Hematopoietic multipotent progenitor cell treated with erythropoietin and hydrocortisone succinate and interleukin-3 and kit ligand, for 6 days (in vitro differentiated cells): ENCODE measurements around the gene CAPN12.

Source experiments
- DNase-seq: peaks from one replicate; pipeline ENCODE4 v3.0.0-alpha.2; 2015

Gene CAPN12

GRCh38 chr19:38708413-38709024 lies 35.8 kb downstream of the CAPN12 start:
- DNase-seq, result no peak

DNA sequence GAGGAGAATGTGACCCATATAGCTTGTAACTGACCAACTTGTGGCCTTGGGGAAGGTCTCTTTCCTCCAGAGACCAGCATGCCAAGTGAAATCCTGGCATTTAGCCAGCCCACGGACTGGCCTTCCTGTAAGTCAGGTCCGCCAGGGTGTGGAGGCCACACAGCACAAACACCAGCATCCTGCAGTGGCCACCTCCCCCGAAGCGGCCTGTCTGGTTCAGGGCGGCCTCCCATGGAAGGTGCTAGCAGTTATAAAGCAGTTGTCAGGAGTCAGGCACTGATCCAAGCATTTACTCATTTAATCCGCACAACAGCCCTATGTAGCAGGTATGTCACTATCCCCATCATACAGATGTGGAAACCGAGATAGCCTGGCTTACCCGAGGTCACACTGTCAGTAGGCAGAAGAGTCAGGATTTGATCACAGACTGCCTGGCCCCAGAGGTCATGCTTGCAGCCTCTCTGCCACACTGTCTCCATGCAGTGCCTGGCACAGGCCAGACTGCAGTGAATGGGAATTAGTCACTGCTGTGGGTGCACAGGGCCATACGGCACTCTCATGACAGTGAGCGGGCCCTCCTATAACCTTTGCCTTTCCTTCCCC lies 36.7 kb downstream of the CAPN12 start:
- DNase-seq, result no peak

DNA sequence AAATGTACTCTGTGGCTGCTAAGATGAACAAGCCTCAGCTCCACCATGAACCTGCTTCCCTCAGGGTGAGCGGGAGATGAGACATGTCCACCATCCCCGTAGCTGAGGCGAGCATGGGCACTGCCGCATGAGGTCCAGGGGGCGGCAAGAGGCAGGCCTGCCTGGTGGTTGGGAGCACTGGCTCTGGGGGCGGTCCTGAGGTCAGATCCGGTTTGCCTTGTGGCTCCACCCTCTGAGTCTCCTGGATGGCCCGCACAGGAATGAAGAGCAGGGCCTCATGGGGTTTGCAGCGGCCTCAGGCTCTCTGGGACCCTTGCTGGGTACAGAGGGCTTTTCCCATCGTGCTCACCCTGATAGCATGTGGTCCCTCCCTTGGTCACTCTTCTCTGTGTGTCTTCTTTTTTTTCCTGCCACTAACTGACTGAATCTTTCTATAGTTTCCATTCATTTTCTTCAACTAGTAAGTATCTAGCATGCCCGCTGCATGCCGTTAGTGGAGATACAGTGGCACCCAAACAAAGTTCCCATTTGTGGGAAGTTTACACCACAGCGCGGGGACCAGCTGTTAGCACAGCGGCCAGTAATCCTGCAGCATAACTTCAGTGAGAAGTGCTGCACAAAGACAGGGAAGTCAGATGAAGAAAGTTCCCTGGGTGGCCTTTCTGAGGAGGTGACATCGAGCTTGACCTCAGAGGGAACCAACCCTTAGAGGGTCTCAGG lies 37.3 kb downstream of the CAPN12 start:
- DNase-seq, result no peak

DNA sequence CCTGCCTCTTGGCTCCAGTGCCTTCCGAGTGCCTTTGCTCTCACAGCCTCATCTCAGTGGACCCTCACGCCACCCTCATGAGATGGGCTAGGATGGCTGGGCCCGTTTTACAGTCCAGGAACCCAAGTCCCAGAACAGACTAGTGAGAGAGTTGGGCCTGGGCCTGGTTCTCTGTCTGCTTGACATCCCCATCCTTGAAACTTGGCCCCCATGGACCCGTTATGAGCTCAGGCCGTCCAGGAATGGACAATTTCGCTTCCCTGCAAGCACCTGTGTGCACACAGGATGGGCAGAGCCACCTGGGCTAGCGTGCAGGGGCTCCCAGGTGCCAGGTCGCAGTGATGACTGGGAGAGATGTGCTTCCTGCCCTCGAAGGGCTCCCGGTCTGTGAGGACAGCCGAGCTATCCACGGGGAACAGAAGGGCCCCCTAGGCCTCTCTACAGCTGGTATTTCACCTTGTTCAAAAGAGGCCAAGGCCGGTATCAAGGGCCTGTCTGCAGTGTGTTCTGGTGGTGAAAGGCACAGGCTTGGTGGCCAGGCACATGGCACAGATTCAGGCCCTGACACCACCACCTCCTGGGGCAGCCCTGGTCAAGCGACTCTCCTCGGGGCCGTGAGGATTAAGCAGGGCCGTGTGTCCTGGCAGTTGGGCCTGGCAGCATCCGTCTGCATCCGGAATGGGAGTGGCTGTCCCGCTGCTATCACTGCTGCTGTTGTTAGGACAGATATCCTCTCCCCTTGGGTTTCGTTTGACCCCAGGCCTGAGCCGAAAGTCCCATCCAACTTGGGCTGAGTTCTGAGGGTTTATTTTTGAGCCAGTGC lies 38.9 kb downstream of the CAPN12 start:
- no peak for DNase-seq

GRCh38 chr19:38704488-38705026 lies 39.7 kb downstream of the CAPN12 start:
- no peak for DNase-seq

DNA sequence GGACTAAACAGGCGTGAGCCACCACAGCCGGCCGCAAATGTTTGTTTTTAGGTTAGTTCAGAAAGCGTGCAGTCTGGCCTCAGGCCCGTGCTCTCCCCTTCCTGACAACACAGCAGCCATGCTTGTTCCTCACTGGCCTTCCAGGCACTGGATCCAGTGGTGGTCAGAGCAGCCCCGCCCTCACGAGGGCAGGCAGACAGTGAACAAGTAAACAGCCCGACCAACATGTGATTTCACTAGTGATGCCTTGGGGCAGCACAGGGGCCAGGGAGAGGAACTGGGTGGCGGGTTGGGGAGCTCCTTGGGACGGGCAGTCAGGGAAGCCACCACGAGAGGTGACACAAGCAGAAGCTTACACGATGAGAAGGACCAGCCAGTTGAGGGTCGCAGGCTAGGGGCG lies 40.8 kb downstream of the CAPN12 start:
- DNase-seq, result no peak

GRCh38 chr19:38702278-38702677 lies 42.0 kb downstream of the CAPN12 start:
- no peak for DNase-seq

GRCh38 chr19:38701455-38702063 lies 42.7 kb downstream of the CAPN12 start:
- DNase-seq, result no peak

GRCh38 chr19:38700902-38701454 lies 43.3 kb downstream of the CAPN12 start:
- no peak for DNase-seq

GRCh38 chr19:38700350-38700901 lies 43.8 kb downstream of the CAPN12 start:
- no peak for DNase-seq

DNA sequence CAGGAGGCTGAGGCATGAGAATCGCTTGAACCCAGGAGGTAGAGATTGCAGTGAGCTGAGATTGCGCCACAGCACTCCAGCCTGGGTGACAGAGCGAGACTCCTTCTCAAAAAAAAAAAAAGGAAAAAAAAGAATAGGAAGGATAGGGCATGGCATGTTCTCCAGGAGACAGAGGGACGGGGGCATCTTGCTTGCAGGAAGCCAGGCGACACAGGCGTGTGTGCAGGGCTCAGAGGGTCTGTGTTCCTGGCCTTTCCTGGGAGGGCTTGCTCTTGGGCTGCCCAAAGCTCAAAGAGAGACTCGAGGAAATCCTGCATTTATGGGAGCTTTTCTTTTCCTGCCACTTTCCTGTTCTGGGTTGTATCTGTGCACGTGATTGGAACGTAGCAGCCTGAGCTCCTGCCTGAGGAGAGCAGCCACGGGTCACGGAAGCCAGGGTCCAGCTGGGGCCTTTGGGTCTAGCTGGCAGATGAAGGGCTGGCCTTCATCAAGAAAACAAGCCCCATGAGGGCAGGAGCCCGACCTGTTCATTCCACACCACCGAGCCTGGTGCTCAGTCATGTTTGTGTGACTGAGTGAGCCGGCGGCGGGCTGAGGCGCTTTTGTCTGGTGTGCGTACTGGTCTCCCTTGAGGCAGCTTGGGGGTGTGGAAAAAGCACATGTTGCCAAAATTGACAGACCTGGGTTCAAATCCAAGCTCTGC lies 44.5 kb downstream of the CAPN12 start:
- no peak for DNase-seq

DNA sequence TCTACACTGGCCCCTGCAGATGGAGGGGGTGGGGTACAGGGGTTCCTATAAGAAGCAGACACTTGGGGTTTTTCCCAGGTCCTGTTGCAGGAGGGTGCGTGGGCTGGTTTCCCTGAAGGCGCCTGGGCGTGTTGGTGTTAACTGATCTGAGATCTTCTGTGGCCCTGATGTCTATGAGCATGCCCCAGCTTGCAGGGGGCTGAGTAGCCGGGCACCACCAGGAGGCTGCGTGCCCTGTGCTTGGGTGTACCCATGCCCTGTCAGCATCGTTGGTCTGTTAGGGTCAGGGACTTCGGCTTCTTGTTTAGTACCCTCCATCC lies 45.3 kb downstream of the CAPN12 start:
- peak; percentile 59 for DNase-seq

- DNase-seq, result no peak
These were observed 45.8 kb downstream of the CAPN12 start for GRCh38 chr19:38698225-38699026.

- no peak for DNase-seq
These were observed 46.6 kb downstream of the CAPN12 start for GRCh38 chr19:38697641-38698071.

GRCh38 chr19:38697197-38697596 lies 47.1 kb downstream of the CAPN12 start:
- no peak for DNase-seq

- DNase-seq, result no peak
These were observed 47.6 kb downstream of the CAPN12 start for GRCh38 chr19:38696729-38697055.

DNA sequence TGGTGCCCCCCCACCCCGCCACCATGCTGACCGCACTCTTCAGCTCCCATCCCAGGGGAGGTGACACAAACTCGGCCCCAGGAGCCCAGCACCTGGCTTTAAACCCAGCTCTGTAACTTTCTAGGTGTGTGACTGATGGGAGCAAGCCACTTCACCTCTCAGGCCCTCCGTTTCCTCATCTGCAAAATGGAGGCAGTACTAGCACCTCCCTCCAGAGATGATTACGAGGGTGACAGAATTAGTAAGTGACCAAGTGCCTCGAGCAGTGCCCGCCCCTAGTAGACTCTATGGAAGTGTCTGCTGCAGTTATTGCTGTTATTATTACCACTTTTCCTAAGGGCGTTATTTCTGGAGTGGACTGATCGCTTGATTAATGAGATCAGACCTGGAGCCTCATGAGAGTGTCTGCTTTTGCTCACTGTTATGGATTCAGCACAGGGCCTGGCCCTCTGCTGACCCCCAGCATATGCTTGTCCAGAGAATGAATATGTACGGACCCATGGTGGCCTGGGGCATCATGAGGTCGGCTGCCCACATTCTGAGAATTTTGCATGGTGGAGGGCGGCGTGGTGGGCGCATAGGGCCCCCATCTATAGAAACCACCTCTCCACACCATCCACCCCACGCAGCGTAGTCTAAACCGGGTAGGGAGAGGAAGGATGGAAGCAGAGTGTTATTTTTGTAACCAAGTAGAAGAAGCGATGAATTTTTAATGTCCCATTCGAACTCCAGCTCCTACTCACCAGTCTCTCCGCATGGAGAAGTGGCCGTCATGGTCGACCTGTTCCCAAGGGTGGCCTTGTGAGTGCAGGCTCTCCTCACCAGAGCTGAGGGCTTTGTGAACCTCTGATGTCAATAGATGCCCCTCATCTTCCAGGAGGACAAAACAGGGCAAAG lies 48.2 kb downstream of the CAPN12 start:
- DNase-seq, result no peak

DNA sequence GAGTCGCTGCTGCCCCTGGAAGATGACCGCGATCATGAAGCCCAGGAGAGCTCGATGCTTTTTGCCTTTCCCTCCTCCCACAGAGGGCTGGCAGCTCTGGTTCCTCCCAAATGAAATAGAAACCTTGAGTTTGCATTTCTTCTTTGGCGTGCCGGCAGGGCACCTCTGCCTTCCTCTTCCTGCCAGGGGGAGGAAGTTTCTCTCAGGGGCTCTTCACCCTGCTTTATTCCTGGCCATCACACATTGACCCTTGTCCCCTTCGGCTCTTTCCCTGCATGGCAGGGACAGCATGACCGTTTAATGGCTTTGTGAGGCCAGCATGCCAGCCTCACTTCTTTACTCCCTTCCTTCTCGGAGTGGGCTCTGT lies 49.0 kb downstream of the CAPN12 start:
- DNase-seq, result no peak

DNA sequence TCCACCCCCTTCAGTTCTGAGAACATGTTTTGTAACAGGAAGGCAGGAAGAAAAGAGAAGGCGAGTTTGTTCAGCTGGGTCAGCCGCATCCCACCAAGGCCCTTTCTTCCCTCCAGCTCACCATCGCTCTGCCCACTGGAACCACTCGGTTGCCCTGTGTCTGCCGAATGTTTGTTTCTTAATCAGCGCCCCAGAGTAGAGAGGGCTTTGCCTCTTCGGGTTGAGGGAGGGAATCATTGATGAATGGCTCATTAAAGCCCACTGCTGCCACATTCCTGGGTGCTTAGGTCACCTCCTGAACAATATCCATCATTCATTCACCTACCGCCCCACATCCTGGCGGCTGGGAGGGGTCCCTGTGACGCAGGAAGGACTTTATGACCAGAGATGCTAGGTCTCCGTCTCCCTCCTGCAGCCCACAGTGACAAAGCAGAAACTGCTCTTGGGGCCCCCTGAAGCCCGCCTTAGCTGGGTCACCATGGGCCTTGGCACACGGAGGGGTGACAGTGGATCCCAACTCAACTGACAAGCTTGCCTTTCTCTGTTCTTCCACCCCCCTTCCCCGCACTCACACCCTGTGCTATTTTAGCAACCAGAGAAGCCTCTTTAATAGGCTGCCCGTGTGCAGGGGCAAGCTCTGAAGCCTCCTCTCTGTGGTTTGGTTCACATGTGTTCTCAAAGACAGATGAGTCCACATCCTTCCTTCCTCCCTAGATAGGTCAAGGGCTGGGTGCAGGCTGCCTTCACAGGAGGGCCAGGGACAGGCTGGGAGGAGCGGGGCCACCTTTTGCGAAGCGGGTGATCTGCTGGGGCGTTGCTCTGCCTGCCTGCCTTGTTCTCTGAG lies 50.7 kb downstream of the CAPN12 start:
- DNase-seq, result peak; percentile 86
